DOHH2 (cell line): ENCODE data around the gene ZBED1.

Experiments used
- H3F3A ChIP-seq: fragments of 200-600 bp; sonication (generic), shearing (Covaris generic); 2 replicates; pipeline ENCODE4 v1.6.0; 2016; ENCODE audit warnings: antibody characterized with exemption, mild to moderate bottlenecking; ENCODE audit not compliant: control insufficient read depth, insufficient read depth
- H3K27ac ChIP-seq: fragments of 200-600 bp; sonication (generic); 2 replicates; pipeline ENCODE4 v1.5.1; 2014; ENCODE audit warnings: low read depth, mild to moderate bottlenecking, low read length, moderate library complexity
- H3K27me3 ChIP-seq: fragments of 200-600 bp; sonication (generic); 2 replicates; pipeline ENCODE4 v1.6.1; 2014; ENCODE audit warnings: mild to moderate bottlenecking, low read length, mixed read lengths; ENCODE audit not compliant: control insufficient read depth
- H3K36me3 ChIP-seq: fragments of 200-600 bp; sonication (generic); 2 replicates; pipeline ENCODE4 v1.6.1; 2014; ENCODE audit warnings: mild to moderate bottlenecking, low read length, moderate library complexity, mixed read lengths; ENCODE audit not compliant: control insufficient read depth
- H3K4me1 ChIP-seq: fragments of 200-600 bp; sonication (generic); 2 replicates; pipeline ENCODE4 v1.6.1; 2014; ENCODE audit warnings: mild to moderate bottlenecking, low read length, mixed read lengths; ENCODE audit not compliant: control insufficient read depth
- H3K4me2 ChIP-seq: fragments of 200-600 bp; sonication (generic); 2 replicates; pipeline ENCODE4 v1.6.0; 2014; ENCODE audit warnings: mild to moderate bottlenecking, low read length, moderate library complexity
- H3K4me3 ChIP-seq: fragments of 200-600 bp; sonication (generic); 2 replicates; pipeline ENCODE4 v1.5.1; 2014; ENCODE audit warnings: mild to moderate bottlenecking, low read length, mixed read lengths
- H3K79me2 ChIP-seq: fragments of 200-600 bp; sonication (generic); 2 replicates; pipeline ENCODE4 v1.6.1; 2014; ENCODE audit warnings: mild to moderate bottlenecking, low read length, mixed read lengths; ENCODE audit not compliant: control insufficient read depth
- H3K9me2 ChIP-seq: fragments of 200-600 bp; sonication (generic); replicated peaks from 2 replicates; pipeline ENCODE4 v1.6.1; 2014; ENCODE audit warnings: mild to moderate bottlenecking, low read length, mixed read lengths; ENCODE audit not compliant: control insufficient read depth
- H3K9me3 ChIP-seq: fragments of 200-600 bp; sonication (generic); 2 replicates; pipeline ENCODE4 v1.6.1; 2014; ENCODE audit warnings: antibody characterized with exemption, low read length, mixed read lengths; ENCODE audit not compliant: control insufficient read depth, insufficient read depth
- H4K20me1 ChIP-seq: fragments of 200-600 bp; sonication (generic); 2 replicates; pipeline ENCODE4 v1.6.0; 2014; ENCODE audit warnings: low read depth, mild to moderate bottlenecking, antibody characterized with exemption, low read length, moderate library complexity; ENCODE audit not compliant: control insufficient read depth, insufficient read depth
- CTCF ChIP-seq: fragments of 200-600 bp; sonication (generic); IDR thresholded peaks from one replicate; pipeline ENCODE4 v1.5.1; 2014; ENCODE audit warnings: antibody characterized with exemption, mild to moderate bottlenecking, low read depth, low read length; ENCODE audit not compliant: poor library complexity, severe bottlenecking
- EZH2phosphoT487 ChIP-seq: fragments of 200-600 bp; sonication (generic); IDR thresholded peaks from 2 replicates; pipeline ENCODE4 v1.6.1; 2017; ENCODE audit warnings: borderline replicate concordance, mild to moderate bottlenecking, antibody characterized with exemption, low read length, moderate library complexity, mixed read lengths

Gene ZBED1

DNA sequence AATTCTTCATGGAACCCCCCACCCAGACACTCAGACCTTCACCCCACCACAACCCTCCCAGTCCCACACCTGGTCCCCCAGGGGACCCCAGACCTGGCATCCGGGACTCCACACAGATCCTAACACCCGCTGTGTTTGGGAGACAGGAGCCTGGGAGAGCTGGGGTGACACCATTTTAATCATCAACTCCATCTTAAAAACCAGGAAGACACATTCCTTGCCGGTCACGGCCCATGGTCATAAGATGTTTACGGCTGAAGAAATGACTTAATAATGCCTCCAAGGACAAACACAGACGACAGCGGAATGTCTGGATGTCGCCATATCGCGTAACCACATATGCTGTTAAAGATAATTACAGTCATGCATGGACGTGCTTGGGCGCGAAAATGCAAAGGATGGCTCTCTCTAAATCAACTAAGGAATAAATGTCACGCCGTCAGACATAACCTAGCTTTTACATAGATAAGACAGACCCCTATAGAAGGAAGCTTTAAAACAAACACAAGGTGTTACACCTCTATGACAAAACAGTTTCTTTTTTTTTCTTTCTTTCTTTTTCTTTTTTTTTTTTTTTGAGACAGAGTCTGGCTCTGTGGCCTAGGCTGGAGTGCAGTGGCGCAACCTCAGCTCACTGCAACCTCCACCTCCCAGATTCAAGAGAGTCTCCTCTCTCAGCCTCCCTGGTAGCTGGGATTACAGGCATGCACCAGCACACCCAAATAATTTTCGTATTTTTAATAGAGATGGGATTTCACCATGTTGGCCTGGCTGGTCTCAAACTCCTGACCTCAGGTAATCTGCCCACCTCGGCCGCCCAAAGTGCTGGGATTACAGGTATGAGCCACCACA lies 2.1 kb upstream of the ZBED1 start:
- peaks cover 9% of the 10 kb centered on the region; the same call in 1 of the 2 replicates for H3F3A ChIP-seq
- no peak for TF ChIP-seq CTCF
- TF ChIP-seq EZH2phosphoT487, result no peak
- H3K27ac ChIP-seq, result no peak overlapping the region
- no peaks in the 10 kb centered on the region for H3K9me3 ChIP-seq
- no peaks in the 10 kb centered on the region for H3K9me2 ChIP-seq
- peaks cover 18% of the 10 kb centered on the region for H3K36me3 ChIP-seq
- no peaks in the 10 kb centered on the region for H3K27me3 ChIP-seq
- H3K4me1 ChIP-seq, result peaks cover 23% of the 10 kb centered on the region
- H4K20me1 ChIP-seq, result 0 out of 2 replicates have a peak, but pooled peaks cover 3% of the 10 kb centered on the region
- no peak overlapping the region for H3K4me2 ChIP-seq
- H3K79me2 ChIP-seq, result peaks cover 25% of the 10 kb centered on the region
- no peak overlapping the region for H3K4me3 ChIP-seq

DNA sequence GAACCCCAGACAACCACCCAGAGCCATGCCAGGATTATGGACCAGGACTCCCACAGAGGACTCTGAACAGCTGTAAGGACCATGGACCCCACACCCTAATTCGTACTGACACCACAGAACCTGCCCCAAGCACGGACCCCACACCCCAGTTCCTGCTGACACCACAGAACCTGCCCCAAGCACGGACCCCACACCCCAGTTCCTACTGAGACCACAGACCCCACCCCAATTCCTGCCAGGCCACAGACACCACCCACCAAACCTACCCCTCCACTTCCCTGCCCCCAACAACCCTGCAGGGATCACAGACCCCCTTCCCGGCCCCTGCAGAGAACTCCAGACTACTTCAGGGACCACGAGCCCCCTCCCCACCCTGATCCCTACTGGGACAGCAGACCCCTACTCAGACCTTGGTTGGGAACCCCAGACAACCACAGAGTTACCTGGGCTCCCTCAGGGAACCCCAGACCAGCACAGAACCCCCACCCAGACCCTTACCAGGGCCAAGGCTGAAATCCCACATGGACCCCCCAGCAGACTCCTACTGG lies 1.4 kb upstream of the ZBED1 start:
- Histone ChIP-seq H3K27me3 (no peaks in the 10 kb centered on the region), H3K36me3 (peaks cover 25% of the 10 kb centered on the region), H3K27ac (no peak overlapping the region), H3K4me3 (no peak overlapping the region), H3K4me1 (peaks cover 30% of the 10 kb centered on the region), H3K9me2 (no peaks in the 10 kb centered on the region), H3K79me2 (peaks cover 32% of the 10 kb centered on the region), H3K9me3 (no peaks in the 10 kb centered on the region), H3F3A (peaks cover 8% of the 10 kb centered on the region), H3K4me2 (no peak overlapping the region), H4K20me1 (0 out of 2 replicates have a peak, but pooled peaks cover 3% of the 10 kb centered on the region)
- no peak for TF ChIP-seq CTCF
- TF ChIP-seq EZH2phosphoT487, result no peak

- Histone ChIP-seq H4K20me1 (0 out of 2 replicates have a peak, but pooled peaks cover 3% of the 10 kb centered on the region), H3K27ac (no peak overlapping the region), H3F3A (peaks cover 7% of the 10 kb centered on the region), H3K9me3 (no peaks in the 10 kb centered on the region), H3K27me3 (no peaks in the 10 kb centered on the region), H3K4me3 (peak overlapping the region; percentile 89), H3K4me2 (peak overlapping the region; percentile 61), H3K4me1 (peaks cover 33% of the 10 kb centered on the region), H3K79me2 (peaks cover 37% of the 10 kb centered on the region), H3K9me2 (no peaks in the 10 kb centered on the region), H3K36me3 (peaks cover 29% of the 10 kb centered on the region)
- TF ChIP-seq CTCF, result no peak
- no peak for TF ChIP-seq EZH2phosphoT487
Measured at GRCh38 chrX:2501559-2502102, 855 bp upstream of the ZBED1 start.
